Esophagus squamous epithelium (tissue), 4 donors: ENCODE data around the gene NRXN3.

Experiments used
- CTCF ChIP-seq, 6 experiments: fragments of 450-650 bp in 4 of 6; fragments of 200-600 bp in 2 of 6; sonication (generic) in 2 of 6; IDR thresholded peaks; one replicate each; pipeline ENCODE4 v1.5.1; 2016 to 2019; ENCODE audit warnings: antibody characterized with exemption in 6 of 6, mild to moderate bottlenecking in 4 of 6, moderate library complexity in 4 of 6
- POLR2A ChIP-seq, 4 donors: fragments of 450-650 bp; IDR thresholded peaks; one replicate each; pipeline ENCODE4 v1.6.1; 2017; ENCODE audit warnings: antibody characterized with exemption in 4 of 4, mild to moderate bottlenecking in 4 of 4, moderate library complexity in 3 of 4

DNA sequence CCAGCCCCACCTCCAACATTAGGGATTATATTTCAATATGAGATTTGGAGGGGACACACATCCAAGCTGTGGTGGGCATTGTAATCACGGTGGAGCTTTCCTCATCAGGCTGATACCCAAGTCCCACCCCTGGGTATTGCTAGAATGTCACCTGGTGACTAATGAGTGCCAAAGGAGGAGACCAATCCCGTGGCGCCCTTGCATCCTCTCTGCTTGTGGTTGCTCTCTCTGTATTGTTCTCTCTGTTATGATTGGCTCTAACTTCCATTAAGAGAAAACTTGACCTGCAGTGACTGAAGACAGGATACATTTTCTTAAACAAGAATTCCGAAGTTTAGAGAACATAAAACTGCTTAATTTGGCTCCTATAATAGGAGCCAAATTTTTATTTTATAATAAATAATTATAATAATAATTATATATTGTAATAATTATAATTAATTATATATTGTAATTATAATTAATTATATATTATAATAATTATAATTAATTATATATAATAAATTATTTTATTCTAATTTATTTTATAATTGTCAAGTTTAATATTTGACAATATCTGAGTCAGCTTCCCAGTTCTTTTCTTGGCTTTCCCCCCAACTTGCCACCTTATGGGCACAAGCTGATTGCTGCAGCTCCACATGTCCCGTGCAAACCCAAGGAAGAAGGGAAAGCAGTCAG is 1621.0 kb downstream of the NRXN3 start:
- no peak for TF ChIP-seq CTCF (IDR thresholded peaks at IDR 0.05)
- TF ChIP-seq POLR2A (IDR thresholded peaks at IDR 0.05): no peak
